ENCODE data around the gene RENBP. TPM values are rescaled to one million over a fixed set of nuclear protein-coding genes. Genes with fewer than 3 reads are reported as not detected.

Gene RENBP
- total RNA-seq, 1 experiment from 2014 or later = 0.23 TPM

DNA sequence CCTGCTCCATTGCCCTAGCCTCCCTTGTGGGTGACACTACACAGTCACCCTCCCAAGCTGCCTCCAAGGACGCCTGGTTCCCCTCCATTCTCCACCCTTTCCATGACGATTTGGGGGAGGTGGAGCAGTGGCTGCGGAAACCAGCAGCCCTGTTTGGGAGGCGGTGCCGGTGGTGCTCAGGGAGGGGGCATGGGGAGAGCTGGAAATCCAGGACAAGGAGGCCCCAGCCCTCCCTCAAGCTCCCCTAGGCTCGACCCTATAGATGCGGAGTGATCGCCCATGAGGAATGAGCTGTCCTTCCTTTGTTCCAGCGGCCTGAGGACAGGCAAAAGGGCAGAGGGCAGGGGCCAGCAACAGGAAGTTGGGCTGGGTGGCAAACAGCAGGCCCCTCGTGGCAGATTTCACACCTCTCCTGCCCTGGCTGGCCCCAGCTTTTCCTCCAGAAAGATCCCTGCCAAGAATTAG is 3.6 kb upstream of the RENBP start:
- Mint-ChIP-seq H3K27me3 (ENCODE audit: insufficient read depth, unreplicated experiment) (no peaks in the 10 kb centered on the region), H3K36me3 (ENCODE audit: insufficient read depth, unreplicated experiment) (peaks cover 52% of the 10 kb centered on the region), H3K9me3 (ENCODE audit: unreplicated experiment) (no peaks in the 10 kb centered on the region), H3K4me3 (ENCODE audit: unreplicated experiment) (no peak overlapping the region), H3K4me1 (ENCODE audit: insufficient read depth, unreplicated experiment) (no peaks in the 10 kb centered on the region), H3K27ac (ENCODE audit: low read depth, unreplicated experiment) (no peak overlapping the region)
- BruUV-seq (replicated peaks) = no TSS peak
- POLR2A ChIA-PET = interaction anchor here (1.4 to 1.6 kb wide), 2 partner anchors 20 to 154 kb away, joined by 4 to 8 read pairs; partner anchors contain the start of genes IDH3G and SSR4
- intact Hi-C loops (cut with micrococcal nuclease) = no loop called here
- CTCF ChIA-PET = interaction anchor here (0.6 to 5.6 kb wide), 12 partner anchors 12 to 996 kb away, joined by 3 to 51 read pairs (median 4); partner anchors contain the start of genes ARHGAP4 and PLXNB3
- TF ChIP-seq, protein P1, sequence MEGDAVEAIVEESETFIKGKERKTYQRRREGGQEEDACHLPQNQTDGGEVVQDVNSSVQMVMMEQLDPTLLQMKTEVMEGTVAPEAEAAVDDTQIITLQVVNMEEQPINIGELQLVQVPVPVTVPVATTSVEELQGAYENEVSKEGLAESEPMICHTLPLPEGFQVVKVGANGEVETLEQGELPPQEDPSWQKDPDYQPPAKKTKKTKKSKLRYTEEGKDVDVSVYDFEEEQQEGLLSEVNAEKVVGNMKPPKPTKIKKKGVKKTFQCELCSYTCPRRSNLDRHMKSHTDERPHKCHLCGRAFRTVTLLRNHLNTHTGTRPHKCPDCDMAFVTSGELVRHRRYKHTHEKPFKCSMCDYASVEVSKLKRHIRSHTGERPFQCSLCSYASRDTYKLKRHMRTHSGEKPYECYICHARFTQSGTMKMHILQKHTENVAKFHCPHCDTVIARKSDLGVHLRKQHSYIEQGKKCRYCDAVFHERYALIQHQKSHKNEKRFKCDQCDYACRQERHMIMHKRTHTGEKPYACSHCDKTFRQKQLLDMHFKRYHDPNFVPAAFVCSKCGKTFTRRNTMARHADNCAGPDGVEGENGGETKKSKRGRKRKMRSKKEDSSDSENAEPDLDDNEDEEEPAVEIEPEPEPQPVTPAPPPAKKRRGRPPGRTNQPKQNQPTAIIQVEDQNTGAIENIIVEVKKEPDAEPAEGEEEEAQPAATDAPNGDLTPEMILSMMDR (IDR thresholded peaks at IDR 0.05; ENCODE audit: unreplicated experiment) = no peak
- no peak for DNase-seq (ENCODE audit: unreplicated experiment)

- Mint-ChIP-seq H3K4me1 (ENCODE audit: insufficient read depth, unreplicated experiment) (no peaks in the 10 kb centered on the region), H3K9me3 (ENCODE audit: unreplicated experiment) (no peaks in the 10 kb centered on the region), H3K4me3 (ENCODE audit: unreplicated experiment) (no peak overlapping the region), H3K27me3 (ENCODE audit: insufficient read depth, unreplicated experiment) (no peaks in the 10 kb centered on the region), H3K36me3 (ENCODE audit: insufficient read depth, unreplicated experiment) (peaks cover 47% of the 10 kb centered on the region), H3K27ac (ENCODE audit: low read depth, unreplicated experiment) (no peak overlapping the region)
- peak; percentile 84 for DNase-seq (ENCODE audit: unreplicated experiment)
- CTCF ChIA-PET = interaction anchor here (0.6 to 5.6 kb wide), 26 partner anchors 9 to 582 kb away, joined by 3 to 51 read pairs (median 4); partner anchors contain the start of genes ARHGAP4, NAA10 and PLXNB3
- intact Hi-C loops (cut with micrococcal nuclease) = loop anchor here (1.0 to 2.0 kb wide), 3 partner anchors 46 to 988 kb away; partner anchors contain the start of gene PLXNB3
- POLR2A ChIA-PET = interaction anchor here (0.6 to 1.6 kb wide), 6 partner anchors 10 to 228 kb away, joined by 3 to 8 read pairs (median 4); partner anchors contain the start of gene PLXNB3
- TF ChIP-seq, protein P1 (IDR thresholded peaks at IDR 0.05; ENCODE audit: unreplicated experiment) = peak; percentile 92
- no TSS peak for BruUV-seq (replicated peaks)
These were observed 2.7 kb upstream of the RENBP start for GRCh38 chrX:153947009-153947769.

DNA sequence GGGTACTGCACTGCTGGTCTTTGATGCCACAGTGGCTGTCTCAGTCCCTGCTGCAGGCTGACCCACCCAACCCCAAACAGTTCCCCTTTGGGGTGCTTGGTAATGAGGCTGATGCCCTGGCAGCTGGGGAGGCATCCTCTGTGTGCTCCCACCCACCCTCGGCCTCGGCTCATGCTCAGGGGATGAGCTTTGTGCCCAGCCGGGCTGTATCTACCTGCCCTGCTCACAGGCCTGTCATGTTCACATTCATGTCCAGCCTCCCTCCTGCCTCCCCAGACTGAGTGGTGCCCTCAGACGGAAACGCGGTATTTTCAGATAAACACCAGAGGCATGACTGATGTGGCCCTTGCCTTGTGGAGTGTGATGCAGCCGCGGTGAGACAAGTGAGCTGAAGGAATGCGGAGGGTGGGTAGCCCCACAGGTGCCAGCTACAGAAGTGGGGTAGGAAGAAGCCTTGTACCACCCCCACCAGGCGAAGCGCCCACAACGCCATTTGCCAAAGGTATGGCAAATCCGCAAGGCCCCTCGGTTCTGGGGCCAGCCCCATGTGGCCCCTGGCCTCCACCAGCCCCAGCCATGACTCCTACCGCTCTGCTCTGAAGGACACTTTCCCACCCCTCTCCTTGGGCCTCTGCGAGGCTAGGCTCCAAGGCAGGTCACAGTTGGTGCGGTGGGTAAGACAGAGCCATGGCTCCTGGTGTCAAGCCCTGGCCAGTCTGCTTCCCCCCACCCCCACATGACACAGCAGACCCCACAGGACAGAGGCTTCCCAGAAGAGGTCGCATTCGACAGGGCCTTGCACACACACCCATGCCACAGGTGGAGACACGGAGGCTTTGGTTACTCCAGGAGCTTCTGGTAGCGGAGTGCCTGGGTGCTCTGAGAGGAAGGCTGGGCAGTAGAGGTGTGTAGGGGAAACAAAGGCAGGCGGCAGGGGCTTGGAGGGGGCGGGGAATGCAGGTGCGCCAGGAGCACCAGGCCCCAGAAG is 1.8 kb upstream of the RENBP start:
- no TSS peak for BruUV-seq (replicated peaks)
- Mint-ChIP-seq H3K27ac (ENCODE audit: low read depth, unreplicated experiment) (no peak overlapping the region), H3K27me3 (ENCODE audit: insufficient read depth, unreplicated experiment) (no peaks in the 10 kb centered on the region), H3K4me1 (ENCODE audit: insufficient read depth, unreplicated experiment) (no peaks in the 10 kb centered on the region), H3K4me3 (ENCODE audit: unreplicated experiment) (no peak overlapping the region), H3K36me3 (ENCODE audit: insufficient read depth, unreplicated experiment) (peaks cover 40% of the 10 kb centered on the region), H3K9me3 (ENCODE audit: unreplicated experiment) (no peaks in the 10 kb centered on the region)
- intact Hi-C loops (cut with micrococcal nuclease) = loop anchor here (2.0 kb wide), 1 partner anchor 181 kb away; the partner anchor contains the start of gene PLXNB3
- ChIA-PET CTCF (interaction anchor here (0.6 to 5.6 kb wide), 24 partner anchors 8 to 987 kb away, joined by 3 to 51 read pairs (median 4); partner anchors contain the start of genes ARHGAP4, NAA10 and PLXNB3), POLR2A (interaction anchor here (0.7 to 1.5 kb wide), 4 partner anchors 9 to 182 kb away, joined by 3 to 4 read pairs (median 3); partner anchors contain the start of gene PLXNB3)
- DNase-seq (ENCODE audit: unreplicated experiment) = no peak
- TF ChIP-seq, protein P1 (IDR thresholded peaks at IDR 0.05; ENCODE audit: unreplicated experiment) = no peak
